K562 (cell line): ENCODE measurements around the gene TCEANC. TPM values are rescaled to one million over a fixed set of nuclear protein-coding genes. Genes with fewer than 3 reads are reported as not detected.
A peak's percentile ranks its signal among the peaks of the same experiment; 100 is the strongest.

Source experiments
- CREB1 ChIP-seq, 2 experiments: sonication (generic) in 1 of 2; formaldehyde crosslinking in 1 of 2; IDR thresholded peaks; 2 replicates each; pipeline versions ENCODE4 v1.6.1 to v1.8.0; 2012 to 2022; ENCODE audit warnings: inconsistent platforms in 1 of 2, mild to moderate bottlenecking in 1 of 2, missing genetic modification reagents in 1 of 2, moderate library complexity in 1 of 2
- NR2C1 ChIP-seq, 2 experiments: fragments of 450-650 bp; IDR thresholded peaks; 2 replicates each; pipeline ENCODE4 v1.6.1; 2017; ENCODE audit warnings: mild to moderate bottlenecking in 2 of 2, antibody characterized with exemption in 1 of 2, inconsistent platforms in 1 of 2, missing compliant biosample characterization in 1 of 2, missing genetic modification characterization in 1 of 2
- SMC3 ChIP-seq: conservative IDR thresholded peaks from 2 replicates; pipeline ENCODE4 v1.6.1; 2011; ENCODE audit warnings: low read depth, low read length, improper control_type of control experiment; ENCODE audit not compliant: insufficient read depth
- STAG1 ChIP-seq: sonication (generic); formaldehyde crosslinking; IDR thresholded peaks from 2 replicates; pipeline ENCODE4 v1.5.0; 2020; ENCODE audit warnings: missing genetic modification reagents, borderline replicate concordance
- SUPT5H ChIP-seq: fragments of 450-650 bp; IDR thresholded peaks from 2 replicates; pipeline ENCODE4 v1.6.1; 2016
- TAF1 ChIP-seq: IDR thresholded peaks from 2 replicates; pipeline ENCODE4 v1.6.1; 2011; ENCODE audit warnings: mild to moderate bottlenecking, low read length, moderate library complexity; ENCODE audit not compliant: insufficient read depth, control insufficient read depth, severe bottlenecking; ENCODE audit errors: extremely low read depth
- TAF15 ChIP-seq: fragments of 200-400 bp; formaldehyde crosslinking; IDR thresholded peaks from 2 replicates; pipeline ENCODE4 v1.6.1; 2017; ENCODE audit warnings: mild to moderate bottlenecking, low read depth, low read length, moderate library complexity
- ZNF282 ChIP-seq: sonication (generic); formaldehyde crosslinking; IDR thresholded peaks from 2 replicates; pipeline ENCODE4 v1.8.1; 2023; ENCODE audit warnings: missing genetic modification reagents
- ZNF445 ChIP-seq: fragments of 250-450 bp; sonication (Bioruptor Pico); IDR thresholded peaks from 2 replicates; pipeline ENCODE4 v1.4.0; 2020; ENCODE audit warnings: low read depth, mild to moderate bottlenecking, moderate library complexity
- polyA plus RNA-seq, 8 experiments: library from polyadenylated mRNA; depleted of rRNA in 4 of 8; stranded (reverse) in 5 of 8; unstranded in 3 of 8; fragments of >200 nt; fragmentation: Nextera tagmentation in 2 of 8; fragmentation: Illumina TruSeq in 1 of 8; extraction: Ambion mirVana in 2 of 8; extraction: Trizol in 1 of 8; gene quantifications; 2 replicates each; pipeline versions ENCODE4 v1.2.1 to v1.2.3, GENCODE V29; 2011 to 2014; ENCODE audit warnings: inconsistent platforms in 1 of 8, missing spikeins in 1 of 8
- total RNA-seq, 7 experiments: library from RNA; depleted of rRNA in 6 of 7; stranded (reverse); fragments of >200 nt in 6 of 7; fragmentation: Illumina TruSeq in 2 of 7; extraction: Trizol in 2 of 7; gene quantifications; 2 replicates each; pipeline versions ENCODE4 v1.2.1 to v1.2.3, GENCODE V29; 2011 to 2021; ENCODE audit warnings: low replicate concordance in 1 of 7
- TF ChIP-seq, protein P1 (sequence below): fragments of 450-650 bp; IDR thresholded peaks from 2 replicates; pipeline ENCODE4 v1.7.0; 2016; ENCODE audit warnings: borderline replicate concordance
- TF ChIP-seq, protein P2 (sequence below), 2 experiments: fragments of 450-650 bp in 1 of 2; sonication (generic) in 1 of 2; formaldehyde crosslinking in 1 of 2; IDR thresholded peaks in 1 of 2; conservative IDR thresholded peaks in 1 of 2; 2 replicates each; pipeline versions ENCODE4 v1.6.1 to v1.8.1; 2016 to 2023; ENCODE audit warnings: mild to moderate bottlenecking in 2 of 2, moderate library complexity in 2 of 2, inconsistent platforms in 1 of 2, missing genetic modification reagents in 1 of 2
- TF ChIP-seq, protein P3 (sequence below): fragments of 200-800 bp; sonication (Bioruptor generic); IDR thresholded peaks from 2 replicates; pipeline ENCODE4 v1.6.1; 2017; ENCODE audit warnings: missing genetic modification characterization, missing compliant biosample characterization

The TCEANC gene
- total and polyA plus RNA-seq, 9 of the 15 experiments (the other 6 are each of a cell fraction or from before 2014, with no cell fraction given): 1.2 to 2.8 (median 2.0) TPM

DNA sequence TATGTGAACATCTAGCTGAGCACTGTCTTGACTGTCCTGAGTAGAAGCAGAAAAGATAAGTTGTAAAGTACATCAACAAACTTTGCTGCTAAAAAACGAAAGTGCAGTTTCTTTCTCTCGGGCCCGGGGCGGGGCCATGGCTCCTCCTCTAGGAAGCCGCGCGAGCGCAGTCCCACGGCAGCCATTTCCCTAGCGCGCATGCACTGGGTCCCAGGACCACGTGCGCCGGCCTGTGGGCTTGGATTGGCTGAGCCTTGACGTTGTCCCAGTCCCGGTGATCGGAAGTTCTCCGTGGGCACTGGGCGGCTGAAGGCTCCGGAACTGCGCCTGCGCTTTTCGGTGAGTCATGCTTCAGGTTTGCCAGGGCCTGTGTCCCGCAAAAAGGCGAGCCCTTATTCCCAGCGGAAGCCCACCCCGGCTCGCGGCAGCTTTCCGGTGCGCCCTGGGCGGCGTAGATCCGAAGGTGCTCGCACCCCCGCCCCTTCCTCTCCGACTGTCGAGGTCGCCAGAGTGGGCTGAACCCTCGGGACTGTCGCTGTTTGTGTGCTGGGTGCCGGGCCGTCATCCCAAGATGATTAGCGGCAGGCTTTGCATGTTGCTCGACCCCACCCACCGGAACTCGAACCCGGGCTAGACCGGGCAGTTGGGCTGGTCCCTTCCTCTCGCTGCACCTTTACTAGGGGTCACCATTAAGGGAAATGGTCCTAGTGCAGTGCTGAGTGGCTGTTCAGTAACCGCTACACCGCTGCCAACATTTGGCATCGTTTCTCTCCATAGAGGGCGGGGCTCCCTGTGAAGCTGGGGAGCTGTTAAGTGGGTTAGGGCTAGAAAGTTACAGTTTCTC, at the start of gene TCEANC (continued):
- TF ChIP-seq CREB1 (IDR thresholded peaks at IDR 0.05) (peak; percentile 52; the same call in 1 of the 2 replicates), CREB1 (CRISPR knock-in tag; IDR thresholded peaks at IDR 0.05) (no peak; the same call in 1 of the 2 replicates), NR2C1 (IDR thresholded peaks at IDR 0.05) (peak; percentile 20; the same call in 1 of the 2 replicates), NR2C1 (tag; IDR thresholded peaks at IDR 0.05) (no peak), SUPT5H (peak; percentile 76), TAF15 (no peak), SMC3 (no peak), STAG1 (CRISPR knock-in tag) (no peak), TAF1 (peak; percentile 59), ZNF445 (CRISPR knock-in tag) (no peak), ZNF282 (no peak)
- TF ChIP-seq, protein P1, sequence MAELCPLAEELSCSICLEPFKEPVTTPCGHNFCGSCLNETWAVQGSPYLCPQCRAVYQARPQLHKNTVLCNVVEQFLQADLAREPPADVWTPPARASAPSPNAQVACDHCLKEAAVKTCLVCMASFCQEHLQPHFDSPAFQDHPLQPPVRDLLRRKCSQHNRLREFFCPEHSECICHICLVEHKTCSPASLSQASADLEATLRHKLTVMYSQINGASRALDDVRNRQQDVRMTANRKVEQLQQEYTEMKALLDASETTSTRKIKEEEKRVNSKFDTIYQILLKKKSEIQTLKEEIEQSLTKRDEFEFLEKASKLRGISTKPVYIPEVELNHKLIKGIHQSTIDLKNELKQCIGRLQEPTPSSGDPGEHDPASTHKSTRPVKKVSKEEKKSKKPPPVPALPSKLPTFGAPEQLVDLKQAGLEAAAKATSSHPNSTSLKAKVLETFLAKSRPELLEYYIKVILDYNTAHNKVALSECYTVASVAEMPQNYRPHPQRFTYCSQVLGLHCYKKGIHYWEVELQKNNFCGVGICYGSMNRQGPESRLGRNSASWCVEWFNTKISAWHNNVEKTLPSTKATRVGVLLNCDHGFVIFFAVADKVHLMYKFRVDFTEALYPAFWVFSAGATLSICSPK: no peak
- TF ChIP-seq, protein P2, sequence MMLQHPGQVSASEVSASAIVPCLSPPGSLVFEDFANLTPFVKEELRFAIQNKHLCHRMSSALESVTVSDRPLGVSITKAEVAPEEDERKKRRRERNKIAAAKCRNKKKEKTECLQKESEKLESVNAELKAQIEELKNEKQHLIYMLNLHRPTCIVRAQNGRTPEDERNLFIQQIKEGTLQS (IDR thresholded peaks at IDR 0.05): peak; percentile 92
- TF ChIP-seq, protein P2 (CRISPR knock-in tag; conservative IDR thresholded peaks at IDR 0.05): peak; percentile 75; the same call in 1 of the 2 replicates
- TF ChIP-seq, protein P3, sequence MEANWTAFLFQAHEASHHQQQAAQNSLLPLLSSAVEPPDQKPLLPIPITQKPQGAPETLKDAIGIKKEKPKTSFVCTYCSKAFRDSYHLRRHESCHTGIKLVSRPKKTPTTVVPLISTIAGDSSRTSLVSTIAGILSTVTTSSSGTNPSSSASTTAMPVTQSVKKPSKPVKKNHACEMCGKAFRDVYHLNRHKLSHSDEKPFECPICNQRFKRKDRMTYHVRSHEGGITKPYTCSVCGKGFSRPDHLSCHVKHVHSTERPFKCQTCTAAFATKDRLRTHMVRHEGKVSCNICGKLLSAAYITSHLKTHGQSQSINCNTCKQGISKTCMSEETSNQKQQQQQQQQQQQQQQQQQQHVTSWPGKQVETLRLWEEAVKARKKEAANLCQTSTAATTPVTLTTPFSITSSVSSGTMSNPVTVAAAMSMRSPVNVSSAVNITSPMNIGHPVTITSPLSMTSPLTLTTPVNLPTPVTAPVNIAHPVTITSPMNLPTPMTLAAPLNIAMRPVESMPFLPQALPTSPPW (CRISPR knock-in tag): peak; percentile 37; the same call in 1 of the 2 replicates
